ENCODE data around the gene TMEM161A.
A peak's percentile ranks its signal among the peaks of the same experiment; 100 is the strongest.
"Not testable (repeated sequence)": the region's sequence is repeated elsewhere in the genome, so short reads cannot be mapped to it uniquely, and the experiment has no call there.

TMEM161A gene

DNA sequence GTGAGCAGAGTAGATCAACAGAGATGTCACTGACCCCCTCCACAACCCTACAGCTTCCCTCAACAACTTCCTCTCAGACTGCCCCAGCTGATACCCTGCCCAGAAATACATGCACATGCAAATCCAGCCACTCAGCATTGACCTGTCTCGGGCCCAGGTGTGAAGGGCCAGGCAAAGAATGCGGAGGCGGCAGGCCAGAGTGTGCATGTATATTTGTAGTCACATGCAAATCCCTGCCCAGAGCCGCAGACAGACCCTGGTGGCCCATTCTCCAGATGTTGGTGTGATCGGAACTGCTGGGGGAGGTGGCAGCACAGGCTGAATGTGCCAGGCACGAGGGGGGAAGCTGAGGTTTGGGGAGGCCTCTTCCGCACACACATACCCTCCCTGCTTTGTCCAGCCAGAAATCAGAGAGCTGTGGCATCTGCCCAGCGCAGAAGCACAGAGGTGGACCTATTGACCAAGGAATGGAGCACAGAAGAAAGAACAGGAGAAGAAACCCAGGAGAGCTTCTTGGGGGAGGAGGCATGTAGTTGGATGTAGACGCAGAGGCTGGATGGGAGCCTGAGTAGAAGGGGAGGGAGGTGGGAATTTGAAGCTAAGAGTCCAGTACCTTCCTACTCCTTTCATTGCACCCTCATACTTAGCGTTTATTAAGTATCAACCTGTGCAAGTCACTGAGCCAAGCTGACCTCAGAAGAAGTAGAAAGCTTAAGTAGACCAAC is 17.4 kb upstream of the TMEM161A start:
- no peak for DNase-seq (ENCODE audit: low spot score)

GRCh38 chr19:19154768-19155494 is 16.7 kb upstream of the TMEM161A start:
- no peak for DNase-seq (ENCODE audit: low spot score)

GRCh38 chr19:19152668-19153384 is 14.5 kb upstream of the TMEM161A start:
- no peak for DNase-seq (ENCODE audit: low spot score)

DNA sequence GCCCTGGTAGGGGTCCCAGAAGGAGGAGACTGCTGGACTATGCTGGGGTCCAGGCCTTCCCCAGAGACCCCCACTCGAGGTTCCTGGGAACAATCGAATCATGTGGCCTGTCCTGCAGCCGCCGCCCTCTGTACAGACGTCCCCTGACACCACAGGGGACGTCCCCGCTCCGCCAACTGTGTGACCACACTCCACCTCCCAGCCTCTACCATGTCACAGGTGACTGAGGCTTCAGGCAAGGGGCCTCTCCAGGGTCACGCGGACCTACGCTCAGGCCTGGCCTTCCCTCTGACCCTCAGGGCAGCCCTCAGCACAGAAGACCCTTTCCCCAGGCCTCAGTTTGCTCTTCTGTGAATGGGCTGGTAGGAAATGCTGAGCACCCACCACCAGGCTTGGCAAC is 13.1 kb upstream of the TMEM161A start:
- no peak for DNase-seq (ENCODE audit: low spot score)

DNA sequence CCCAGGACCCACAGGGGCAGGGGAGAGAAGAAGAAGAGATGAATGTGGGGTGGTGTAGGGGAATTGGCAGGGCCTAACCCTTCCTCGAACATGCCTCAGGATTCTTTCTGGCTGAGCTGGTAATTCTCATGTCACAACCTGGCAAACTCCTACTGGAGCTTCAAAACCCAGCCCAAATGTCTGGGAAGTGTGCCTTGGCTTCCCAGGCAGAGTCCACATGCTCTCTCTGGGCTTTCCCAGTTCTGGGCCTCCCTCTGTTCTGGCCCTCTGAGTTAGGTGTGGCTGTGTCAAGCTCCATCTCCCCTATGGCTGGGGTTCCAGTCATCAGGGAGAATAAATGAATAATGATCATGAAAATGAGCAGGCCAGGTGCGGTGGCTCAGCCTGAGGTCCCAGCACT is 11.2 kb upstream of the TMEM161A start:
- DNase-seq (ENCODE audit: low spot score) = no peak

- DNase-seq (ENCODE audit: low spot score) = not testable (repeated sequence)
Measured at GRCh38 chr19:19148504-19148903, 10.2 kb upstream of the TMEM161A start.

- no peak for DNase-seq (ENCODE audit: low spot score)
Measured at GRCh38 chr19:19147344-19147743, 9.1 kb upstream of the TMEM161A start.

- no peak for DNase-seq (ENCODE audit: low spot score)
Measured at GRCh38 chr19:19146865-19147264, 8.6 kb upstream of the TMEM161A start.

GRCh38 chr19:19145684-19146608 is 7.7 kb upstream of the TMEM161A start:
- DNase-seq (ENCODE audit: low spot score) = peak; percentile 82

DNA sequence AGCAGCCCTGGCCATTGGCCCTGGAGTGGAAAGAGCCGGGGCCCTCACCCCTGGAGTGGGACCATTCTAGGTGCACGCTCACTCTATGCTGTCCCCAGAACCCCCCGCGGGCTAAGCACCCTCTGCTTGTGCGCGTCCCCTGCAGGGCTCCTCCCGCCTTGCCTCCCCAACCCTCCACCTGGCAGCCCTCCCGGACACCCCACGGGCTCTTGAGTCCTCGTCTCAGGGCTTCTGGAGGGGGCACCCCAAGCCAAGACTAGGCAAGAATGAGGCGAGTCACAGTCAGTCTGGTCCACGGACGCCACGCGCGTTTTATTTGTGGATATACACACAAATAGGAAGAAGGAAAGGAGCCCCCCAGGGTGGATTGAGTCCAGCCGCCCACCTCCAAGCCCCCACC is 7.0 kb upstream of the TMEM161A start:
- no peak for DNase-seq (ENCODE audit: low spot score)

- DNase-seq (ENCODE audit: low spot score) = no peak
Measured at GRCh38 chr19:19142347-19142746, 4.1 kb upstream of the TMEM161A start.

GRCh38 chr19:19140476-19140875 is 2.2 kb upstream of the TMEM161A start:
- DNase-seq (ENCODE audit: low spot score) = no peak

DNA sequence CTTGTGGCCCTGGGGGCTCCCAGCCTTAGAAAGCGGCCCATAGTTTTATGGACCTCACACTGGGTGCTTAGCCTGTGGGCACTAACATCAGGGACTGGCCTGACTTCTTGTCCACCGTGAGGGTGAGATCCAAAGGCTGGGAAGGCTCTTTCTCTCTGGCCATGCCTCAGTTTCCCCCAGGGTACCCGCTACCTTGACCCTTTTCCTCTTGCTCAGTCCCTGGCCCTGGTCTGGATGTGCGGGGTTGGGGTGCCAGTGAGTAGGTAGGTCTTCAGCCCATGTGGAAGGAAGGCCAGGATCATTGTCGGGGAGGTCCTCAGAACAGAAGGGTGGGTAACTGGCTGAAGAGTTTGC is 1.6 kb upstream of the TMEM161A start:
- no peak for DNase-seq (ENCODE audit: low spot score)

DNA sequence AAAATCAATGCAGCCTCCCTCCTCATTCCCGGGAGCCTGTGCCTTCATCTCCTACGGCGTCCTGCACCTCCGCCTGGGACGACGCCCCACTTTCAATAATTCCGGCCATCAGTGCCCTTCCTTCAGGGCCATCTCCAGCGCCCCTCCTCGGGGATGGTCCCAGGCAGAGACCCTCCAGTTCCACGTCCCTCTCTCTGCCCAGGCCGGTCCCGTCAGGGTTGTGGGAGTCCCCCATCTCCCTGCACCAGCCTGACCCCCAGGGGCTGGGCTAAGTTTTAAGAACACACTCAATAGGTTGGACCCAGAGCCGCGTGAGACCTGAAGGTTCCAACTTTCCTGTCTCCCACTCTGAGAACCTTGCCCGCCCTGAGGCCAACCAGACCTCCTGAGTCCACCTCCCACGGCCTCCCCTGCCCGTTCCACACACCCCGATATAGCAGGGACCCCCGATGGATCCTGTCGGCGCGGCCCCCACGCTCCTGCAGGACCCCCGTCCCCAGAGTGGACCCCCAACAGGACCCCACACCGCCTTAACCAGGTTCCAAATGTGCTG is 646 bp downstream of the TMEM161A start:
- DNase-seq (ENCODE audit: low spot score) = no peak

DNA sequence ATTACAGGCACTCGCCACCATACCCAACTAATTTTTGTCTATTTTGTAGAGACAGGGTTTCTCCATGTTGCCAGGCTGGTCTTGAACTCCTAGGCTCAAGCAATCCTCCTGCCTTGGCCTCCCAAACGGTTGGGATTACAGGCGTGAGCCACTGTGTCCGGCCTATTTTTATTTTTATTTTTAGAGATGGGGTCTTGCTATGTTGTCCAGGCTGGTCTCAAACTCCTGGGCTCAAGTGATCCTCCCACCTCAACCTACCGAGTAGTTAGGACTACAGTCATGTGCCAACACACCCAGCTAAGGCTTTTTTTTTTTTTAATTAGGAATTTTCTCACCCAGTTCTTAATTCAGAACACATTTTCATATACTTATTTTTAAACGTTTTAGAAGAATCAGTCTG is 2.6 kb downstream of the TMEM161A start:
- not testable (repeated sequence) for DNase-seq (ENCODE audit: low spot score)

DNA sequence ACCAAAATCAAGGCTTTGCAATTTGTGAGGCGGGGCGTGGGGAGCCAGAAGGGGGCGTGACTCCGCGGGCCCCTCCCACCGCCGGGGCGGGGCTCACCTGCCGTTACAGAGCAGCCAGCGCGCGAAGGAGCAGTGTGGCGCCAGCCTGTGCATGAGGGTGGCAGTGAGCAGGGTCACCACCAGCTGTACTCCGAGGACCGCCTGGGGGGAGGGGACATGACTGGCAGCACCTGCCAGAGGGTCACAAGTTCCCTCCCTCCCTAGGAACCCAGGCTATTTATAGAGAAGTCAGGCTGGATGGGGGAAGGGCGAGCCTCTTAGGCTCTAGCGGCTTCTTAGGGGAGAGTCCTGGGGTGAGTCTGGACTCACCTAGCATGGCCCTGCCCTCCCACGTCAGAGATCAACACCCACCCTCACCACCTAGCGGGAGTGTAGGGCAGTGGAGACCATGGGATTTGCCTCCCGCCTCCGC is 3.6 kb downstream of the TMEM161A start:
- peak; percentile 14 for DNase-seq (ENCODE audit: low spot score)

- no peak for DNase-seq (ENCODE audit: low spot score)
Measured at GRCh38 chr19:19133985-19134384, 4.3 kb downstream of the TMEM161A start.

- no peak for DNase-seq (ENCODE audit: low spot score)
Measured at GRCh38 chr19:19132912-19133311, 5.4 kb downstream of the TMEM161A start.

DNA sequence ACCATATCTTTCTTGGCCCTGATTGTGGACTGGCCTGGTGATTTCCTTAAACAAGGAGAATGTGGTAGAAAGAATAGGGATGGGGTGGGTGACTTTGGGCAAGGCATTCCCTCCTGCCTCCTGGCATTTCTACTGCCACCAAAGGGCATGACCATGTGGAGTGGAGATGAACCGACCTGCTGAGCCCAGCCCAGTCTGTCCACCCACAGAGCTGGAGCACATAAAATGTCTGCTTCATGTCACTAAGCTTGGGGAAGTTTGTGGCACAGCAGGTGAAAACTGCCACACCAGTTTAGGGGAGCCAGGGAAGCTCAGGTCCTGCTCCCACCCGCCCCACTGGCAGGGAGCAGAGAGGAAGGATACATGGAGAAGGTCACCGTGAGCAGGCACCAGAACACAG is 6.3 kb downstream of the TMEM161A start:
- DNase-seq (ENCODE audit: low spot score) = no peak

- no peak for DNase-seq (ENCODE audit: low spot score)
Measured at GRCh38 chr19:19126102-19126501, 12.2 kb downstream of the TMEM161A start.

GRCh38 chr19:19123386-19123785 is 14.9 kb downstream of the TMEM161A start:
- DNase-seq (ENCODE audit: low spot score) = no peak

DNA sequence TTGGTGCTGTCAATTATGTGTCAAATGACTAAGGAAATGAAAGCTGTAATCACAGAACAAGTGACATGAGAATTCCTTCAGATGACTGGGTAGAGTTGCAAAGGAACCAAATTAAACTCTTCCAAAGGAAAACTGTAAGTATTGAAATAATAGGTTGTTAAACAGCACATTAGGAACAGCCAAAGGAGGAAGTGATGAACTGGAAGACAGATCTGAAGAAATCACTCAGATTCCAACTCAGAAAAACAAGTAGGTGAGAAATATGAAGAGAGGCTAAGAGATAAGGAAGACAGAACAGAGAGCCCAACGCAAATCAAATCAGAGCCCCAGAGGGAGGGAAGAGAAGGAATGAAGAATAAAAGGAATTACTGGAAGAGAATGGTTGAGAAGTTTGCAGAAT is 15.4 kb downstream of the TMEM161A start:
- DNase-seq (ENCODE audit: low spot score) = no peak
